ENCODE data around the gene BRIX1.

DNA sequence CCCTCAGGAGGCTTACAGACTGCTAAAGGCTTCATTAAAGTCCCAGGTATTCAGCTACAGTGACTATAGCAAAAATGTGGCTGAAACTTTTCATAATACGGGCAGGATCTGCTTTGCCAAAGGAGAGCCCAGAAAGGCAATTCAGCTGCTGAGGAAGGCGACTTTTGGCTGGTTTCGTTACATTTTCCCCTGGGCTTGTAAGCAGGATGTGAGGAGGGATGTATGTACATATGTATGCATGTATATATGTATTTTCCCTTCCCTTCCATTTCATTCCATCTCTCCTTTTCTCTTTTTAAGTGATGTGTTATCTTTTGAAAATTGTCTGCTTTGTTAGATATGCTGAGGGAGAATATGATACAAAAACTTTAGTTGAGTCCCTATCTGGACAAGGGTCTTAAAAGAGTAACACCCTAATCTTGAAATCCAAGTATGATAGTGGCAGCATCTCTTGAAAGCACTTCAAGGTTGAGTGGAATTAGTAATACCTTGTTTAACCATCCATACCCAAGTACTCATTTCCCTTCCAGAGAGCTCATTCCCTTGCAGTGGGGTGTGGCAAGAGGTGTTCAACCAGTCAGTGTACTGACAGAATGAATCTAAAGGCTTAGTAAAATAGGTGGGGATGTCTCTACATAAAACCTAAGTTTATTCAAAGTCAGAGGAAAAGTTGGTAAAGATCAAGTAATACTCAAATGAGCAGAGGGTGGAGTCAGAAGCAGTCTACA lies 29.0 kb upstream of the BRIX1 start:
- no peak for TF ChIP-seq MAX (IDR thresholded peaks at IDR 0.05)
- no peak for TF ChIP-seq NFE2L2 (conservative IDR thresholded peaks at IDR 0.05; ENCODE audit: low read length)
- TF ChIP-seq POLR2A (IDR thresholded peaks at IDR 0.05; ENCODE audit: low read length), result no peak
- no peak for TF ChIP-seq EP300 (IDR thresholded peaks at IDR 0.05)
